A549 treated with Mapracorat at 1 μM for 4 hours (cell line): ENCODE measurements around the gene THNSL1. TPM values are rescaled to one million over a fixed set of nuclear protein-coding genes. Genes with fewer than 3 reads are reported as not detected.

Experiments used
- total RNA-seq: library from RNA; stranded (reverse); fragments of 200-300 nt; extraction: Qiagen RNA extraction; gene quantifications from 5 replicates; pipeline ENCODE4 v1.2.3, GENCODE V29; 2022

THNSL1 gene, protein sequence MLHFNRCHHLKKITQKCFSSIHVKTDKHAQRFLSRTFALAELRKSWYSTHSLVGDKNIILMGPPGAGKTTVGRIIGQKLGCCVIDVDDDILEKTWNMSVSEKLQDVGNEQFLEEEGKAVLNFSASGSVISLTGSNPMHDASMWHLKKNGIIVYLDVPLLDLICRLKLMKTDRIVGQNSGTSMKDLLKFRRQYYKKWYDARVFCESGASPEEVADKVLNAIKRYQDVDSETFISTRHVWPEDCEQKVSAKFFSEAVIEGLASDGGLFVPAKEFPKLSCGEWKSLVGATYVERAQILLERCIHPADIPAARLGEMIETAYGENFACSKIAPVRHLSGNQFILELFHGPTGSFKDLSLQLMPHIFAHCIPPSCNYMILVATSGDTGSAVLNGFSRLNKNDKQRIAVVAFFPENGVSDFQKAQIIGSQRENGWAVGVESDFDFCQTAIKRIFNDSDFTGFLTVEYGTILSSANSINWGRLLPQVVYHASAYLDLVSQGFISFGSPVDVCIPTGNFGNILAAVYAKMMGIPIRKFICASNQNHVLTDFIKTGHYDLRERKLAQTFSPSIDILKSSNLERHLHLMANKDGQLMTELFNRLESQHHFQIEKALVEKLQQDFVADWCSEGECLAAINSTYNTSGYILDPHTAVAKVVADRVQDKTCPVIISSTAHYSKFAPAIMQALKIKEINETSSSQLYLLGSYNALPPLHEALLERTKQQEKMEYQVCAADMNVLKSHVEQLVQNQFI
- total RNA-seq = 3.3 to 3.9 TPM (median 3.6 TPM) in 5 replicates

DNA sequence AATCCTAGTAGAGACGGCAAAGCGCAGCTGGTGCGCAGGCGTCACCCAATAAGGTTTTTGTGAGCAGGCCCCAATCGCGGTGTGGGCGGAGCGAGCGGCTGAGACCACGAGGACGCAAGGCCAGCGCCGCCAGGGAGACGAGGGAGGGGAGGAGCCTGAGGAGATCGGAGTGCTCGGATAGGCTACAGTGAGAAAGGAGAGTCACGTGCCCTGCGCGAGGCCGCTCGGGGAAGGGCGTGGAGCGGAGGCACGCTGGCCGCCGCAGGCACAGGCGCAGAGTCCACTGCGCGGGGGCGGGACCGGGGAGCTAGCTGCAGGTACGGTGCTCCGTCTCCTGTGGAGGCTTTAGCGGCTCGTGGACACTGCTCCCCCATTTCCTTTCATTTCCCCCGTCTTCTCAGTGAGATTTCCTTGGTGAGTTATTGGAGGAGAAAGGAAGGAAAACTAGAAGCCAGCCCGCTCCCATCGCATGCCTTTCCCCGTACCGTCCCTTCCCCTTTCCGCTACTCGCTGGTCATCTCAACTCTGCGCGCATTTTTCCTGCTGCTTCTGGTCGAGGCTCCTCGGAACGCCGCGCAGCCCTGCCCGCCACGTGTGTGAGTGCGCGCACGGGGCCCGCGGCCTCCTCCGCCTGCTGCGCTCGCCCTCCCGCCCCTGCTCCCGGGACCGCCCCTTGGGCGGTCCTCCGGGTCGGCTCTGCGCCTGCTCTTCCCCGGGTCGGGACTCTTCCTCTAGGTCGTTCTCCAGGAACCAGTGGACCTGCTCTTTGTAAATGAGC, at the start of gene THNSL1:
Gene THNSL1 (plus strand): TSS at position 237 of the 778 bp plus-strand sequence. CDS start 6,612 bp downstream, outside the sequence.

DNA sequence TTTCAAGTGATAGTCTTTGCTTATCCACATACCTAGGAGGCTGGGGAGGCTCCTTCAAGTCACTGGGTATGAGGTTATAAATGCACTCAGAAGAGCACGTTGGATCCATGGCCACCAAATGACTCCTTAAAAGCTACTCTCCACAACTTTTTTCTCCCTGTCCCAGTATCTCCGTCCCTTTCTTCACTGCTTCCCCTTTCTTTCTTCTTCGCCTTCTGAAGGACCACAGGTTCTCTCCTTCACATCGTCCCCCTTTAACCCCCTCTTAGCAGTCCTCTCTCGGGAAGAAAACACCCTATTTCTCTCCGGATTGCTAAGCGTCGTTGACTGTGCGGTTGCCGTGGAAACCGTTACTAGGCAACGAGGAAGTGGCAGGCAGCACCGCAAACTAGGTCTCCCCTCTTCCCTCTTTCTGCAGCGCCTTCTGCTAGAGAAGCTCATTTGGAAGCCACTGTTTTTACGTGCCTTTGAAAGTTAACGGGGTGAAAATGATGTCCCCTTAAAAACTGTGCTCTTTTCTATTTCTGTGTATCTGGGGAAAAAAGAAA, 510 bp upstream of the THNSL1 start, which contains the start of gene ENKUR:
Gene ENKUR (minus strand): TSS at position 331 of the 548 bp plus-strand sequence. CDS start 222 bp downstream, at position 109.

Other genes starting within 250 kb of the THNSL1 start
- 15.6 to 18.2 TPM (median 16.1 TPM) in 5 replicates for gene PRTFDC1, start 64.0 kb upstream of the THNSL1 start, total RNA-seq
- 0.19 to 0.41 TPM (median 0.35 TPM) in 5 replicates for gene ENKUR, start 454 bp upstream of the THNSL1 start, total RNA-seq
- 0.05 to 0.07 TPM (median 0.06 TPM) in 5 replicates for gene GPR158, start 158.4 kb downstream of the THNSL1 start, total RNA-seq